Measurements from ENCODE around the gene MEN1. TPM values are rescaled to one million over a fixed set of nuclear protein-coding genes. Genes with fewer than 3 reads are reported as not detected.

The MEN1 gene
- total and polyA plus RNA-seq, 2 of the 13 experiments (the other 11 are each of a cell fraction or from before 2014, with no cell fraction given) = 20.5 to 27.3 TPM

- TF ChIP-seq, protein P1, sequence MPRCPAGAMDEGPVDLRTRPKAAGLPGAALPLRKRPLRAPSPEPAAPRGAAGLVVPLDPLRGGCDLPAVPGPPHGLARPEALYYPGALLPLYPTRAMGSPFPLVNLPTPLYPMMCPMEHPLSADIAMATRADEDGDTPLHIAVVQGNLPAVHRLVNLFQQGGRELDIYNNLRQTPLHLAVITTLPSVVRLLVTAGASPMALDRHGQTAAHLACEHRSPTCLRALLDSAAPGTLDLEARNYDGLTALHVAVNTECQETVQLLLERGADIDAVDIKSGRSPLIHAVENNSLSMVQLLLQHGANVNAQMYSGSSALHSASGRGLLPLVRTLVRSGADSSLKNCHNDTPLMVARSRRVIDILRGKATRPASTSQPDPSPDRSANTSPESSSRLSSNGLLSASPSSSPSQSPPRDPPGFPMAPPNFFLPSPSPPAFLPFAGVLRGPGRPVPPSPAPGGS (CRISPR knock-in tag; IDR thresholded peaks at IDR 0.05) = no peak
- no peak for TF ChIP-seq JARID2 (CRISPR knock-in tag; IDR thresholded peaks at IDR 0.05; ENCODE audit: insufficient replicate concordance)
- TF ChIP-seq CENPX (CRISPR knock-in tag; IDR thresholded peaks at IDR 0.05) = no peak
- TF ChIP-seq ZSCAN25 (CRISPR knock-in tag; IDR thresholded peaks at IDR 0.05) = no peak
- no peak for TF ChIP-seq ZNF510 (CRISPR knock-in tag; IDR thresholded peaks at IDR 0.05; ENCODE audit: low read depth)
- TF ChIP-seq SIX1 (CRISPR knock-in tag; IDR thresholded peaks at IDR 0.05; ENCODE audit: borderline replicate concordance) = no peak
- TF ChIP-seq TMF1 (CRISPR knock-in tag; IDR thresholded peaks at IDR 0.05; ENCODE audit: low read depth) = no peak
- no peak for TF ChIP-seq HHEX (CRISPR knock-in tag; IDR thresholded peaks at IDR 0.05)
- no peak for TF ChIP-seq ZGPAT (CRISPR knock-in tag; IDR thresholded peaks at IDR 0.05)
- TF ChIP-seq IRF2 (CRISPR knock-in tag; IDR thresholded peaks at IDR 0.05) = peak; percentile 12; the same call in 1 of the 2 replicates
- no peak for TF ChIP-seq MAF1 (CRISPR knock-in tag; IDR thresholded peaks at IDR 0.05; ENCODE audit: borderline replicate concordance)
- TF ChIP-seq ZNF264 (CRISPR knock-in tag; IDR thresholded peaks at IDR 0.05) = no peak
- TF ChIP-seq ZNF780A (CRISPR knock-in tag; IDR thresholded peaks at IDR 0.05) = no peak
- TF ChIP-seq ZNF44 (CRISPR knock-in tag; IDR thresholded peaks at IDR 0.05) = no peak
- TF ChIP-seq TBL1XR1 (IDR thresholded peaks at IDR 0.05; ENCODE audit: borderline replicate concordance, low read length, partially characterized antibody) = no peak
- no peak for TF ChIP-seq ZBTB4 (CRISPR knock-in tag; IDR thresholded peaks at IDR 0.05; ENCODE audit: borderline replicate concordance)
- 0 out of 2 replicates have a peak, but pooled peaks have one; percentile 50 for TF ChIP-seq RAD21 (CRISPR knock-in tag; IDR thresholded peaks at IDR 0.05)
- no peak for TF ChIP-seq KAT2B (IDR thresholded peaks at IDR 0.05; ENCODE audit: borderline replicate concordance, low read depth, low read length)
- TF ChIP-seq SOX5 (CRISPR knock-in tag; IDR thresholded peaks at IDR 0.05; ENCODE audit: borderline replicate concordance) = 0 out of 2 replicates have a peak, but pooled peaks have one; percentile 11
- TF ChIP-seq PHF21A (CRISPR knock-in tag; IDR thresholded peaks at IDR 0.05) = no peak
- peak; percentile 67 for TF ChIP-seq ZNF770 (CRISPR knock-in tag; IDR thresholded peaks at IDR 0.05)
- no peak for TF ChIP-seq ZNF367 (CRISPR knock-in tag; IDR thresholded peaks at IDR 0.05; ENCODE audit: borderline replicate concordance)
Measured at GRCh38 chr11:64848826-64849597, 38.7 kb upstream of the MEN1 start (continued).

All from HepG2 (cell line).